K562 (cell line): Measurements from ENCODE around the gene ADAM15. TPM values are rescaled to one million over a fixed set of nuclear protein-coding genes. Genes with fewer than 3 reads are reported as not detected.

ENCODE experiments used
- BACH1 ChIP-seq: fragments of 200-800 bp; sonication (Bioruptor generic); IDR thresholded peaks from 2 replicates; pipeline ENCODE4 v1.6.1; 2016; ENCODE audit warnings: missing genetic modification characterization, missing compliant biosample characterization
- CTCF ChIP-seq, 3 experiments: IDR thresholded peaks in 2 of 3; conservative IDR thresholded peaks in 1 of 3; 2 replicates each; pipeline ENCODE4 v1.5.1; 2011 to 2012; ENCODE audit warnings: low read length in 3 of 3, mild to moderate bottlenecking in 3 of 3, control low read depth in 2 of 3, improper control_type of control experiment in 1 of 3, inconsistent platforms in 1 of 3, low read depth in 1 of 3, mixed read lengths in 1 of 3, moderate library complexity in 1 of 3; ENCODE audit not compliant: insufficient read depth in 2 of 3
- JUNB ChIP-seq: fragments of 450-650 bp; formaldehyde crosslinking; conservative IDR thresholded peaks from 2 replicates; pipeline ENCODE4 v1.4.0; 2020; ENCODE audit warnings: mild to moderate bottlenecking
- MLLT1 ChIP-seq, 2 experiments: fragments of 450-650 bp; IDR thresholded peaks; 2 replicates each; pipeline ENCODE4 v1.6.1; 2016
- NELFE ChIP-seq: IDR thresholded peaks from 2 replicates; pipeline ENCODE4 v1.6.1; 2011; ENCODE audit warnings: mild to moderate bottlenecking; ENCODE audit not compliant: insufficient read depth, insufficient read length
- RAD21 ChIP-seq, 2 experiments: fragments of 250-450 bp in 1 of 2; fragments of 450-650 bp in 1 of 2; sonication (Bioruptor Pico) in 1 of 2; formaldehyde crosslinking in 1 of 2; IDR thresholded peaks in 1 of 2; conservative IDR thresholded peaks in 1 of 2; 2 replicates each; pipeline versions ENCODE4 v1.4.0 to v1.8.0; 2020 to 2022; ENCODE audit warnings: mild to moderate bottlenecking in 2 of 2, moderate library complexity in 1 of 2
- SFPQ ChIP-seq: fragments of 200-400 bp; formaldehyde crosslinking; IDR thresholded peaks from 2 replicates; pipeline ENCODE4 v1.6.1; 2017; ENCODE audit warnings: mild to moderate bottlenecking, low read depth, low read length, moderate library complexity
- TAF1 ChIP-seq: IDR thresholded peaks from 2 replicates; pipeline ENCODE4 v1.6.1; 2011; ENCODE audit warnings: mild to moderate bottlenecking, low read length, moderate library complexity; ENCODE audit not compliant: insufficient read depth, control insufficient read depth, severe bottlenecking; ENCODE audit errors: extremely low read depth
- XRCC4 ChIP-seq: IDR thresholded peaks from one replicate; pipeline ENCODE4 v1.6.1; 2011; ENCODE audit not compliant: insufficient read depth, insufficient read length; ENCODE audit errors: extremely low read depth
- ZNF212 ChIP-seq: fragments of 450-650 bp; formaldehyde crosslinking; IDR thresholded peaks from 2 replicates; pipeline ENCODE4 v1.4.0; 2020; ENCODE audit warnings: mild to moderate bottlenecking
- polyA plus RNA-seq, 8 experiments: library from polyadenylated mRNA; depleted of rRNA in 4 of 8; stranded (reverse) in 5 of 8; unstranded in 3 of 8; fragments of >200 nt; fragmentation: Nextera tagmentation in 2 of 8; fragmentation: Illumina TruSeq in 1 of 8; extraction: Ambion mirVana in 2 of 8; extraction: Trizol in 1 of 8; gene quantifications; 2 replicates each; pipeline versions ENCODE4 v1.2.1 to v1.2.3, GENCODE V29; 2011 to 2014; ENCODE audit warnings: inconsistent platforms in 1 of 8, missing spikeins in 1 of 8
- total RNA-seq, 7 experiments: library from RNA; depleted of rRNA in 6 of 7; stranded (reverse); fragments of >200 nt in 6 of 7; fragmentation: Illumina TruSeq in 2 of 7; extraction: Trizol in 2 of 7; gene quantifications; 2 replicates each; pipeline versions ENCODE4 v1.2.1 to v1.2.3, GENCODE V29; 2011 to 2021; ENCODE audit warnings: low replicate concordance in 1 of 7
- TF ChIP-seq, protein P1 (sequence below), 2 experiments: fragments of 450-650 bp; formaldehyde crosslinking in 1 of 2; IDR thresholded peaks; 2 replicates each; pipeline versions ENCODE4 v1.4.0 to v1.6.1; 2014 to 2020; ENCODE audit warnings: mild to moderate bottlenecking in 2 of 2, borderline replicate concordance in 1 of 2, low read depth in 1 of 2

The ADAM15 gene
- total and polyA plus RNA-seq, 9 of the 15 experiments (the other 6 are each of a cell fraction or from before 2014, with no cell fraction given), result 0.69 to 72.3 (median 32.8) TPM

DNA sequence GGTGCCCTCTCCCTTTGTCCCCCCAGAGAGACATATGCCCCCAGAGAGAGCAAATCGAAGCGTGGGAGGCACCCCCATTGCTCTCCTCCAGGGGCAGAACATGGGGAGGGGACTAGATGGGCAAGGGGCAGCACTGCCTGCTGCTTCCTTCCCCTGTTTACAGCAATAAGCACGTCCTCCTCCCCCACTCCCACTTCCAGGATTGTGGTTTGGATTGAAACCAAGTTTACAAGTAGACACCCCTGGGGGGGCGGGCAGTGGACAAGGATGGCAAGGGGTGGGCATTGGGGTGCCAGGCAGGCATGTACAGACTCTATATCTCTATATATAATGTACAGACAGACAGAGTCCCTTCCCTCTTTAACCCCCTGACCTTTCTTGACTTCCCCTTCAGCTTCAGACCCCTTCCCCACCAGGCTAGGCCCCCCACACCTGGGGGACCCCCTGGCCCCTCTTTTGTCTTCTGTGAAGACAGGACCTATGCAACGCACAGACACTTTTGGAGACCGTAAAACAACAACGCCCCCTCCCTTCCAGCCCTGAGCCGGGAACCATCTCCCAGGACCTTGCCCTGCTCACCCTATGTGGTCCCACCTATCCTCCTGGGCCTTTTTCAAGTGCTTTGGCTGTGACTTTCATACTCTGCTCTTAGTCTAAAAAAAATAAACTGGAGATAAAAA, 35.9 kb downstream of the ADAM15 start (continued):
- TF ChIP-seq CTCF (IDR thresholded peaks at IDR 0.05 in 2 of 3, conservative IDR thresholded peaks at IDR 0.05 in 1 of 3; ENCODE audit: insufficient read depth in 2 of 3, low read depth in 1 of 3, low read length in 3 of 3) (peak; percentile 42 to 50 (median 47); a peak in 5 of 6 replicates), SFPQ (no peak), JUNB (CRISPR knock-in tag) (no peak), XRCC4 (no peak), BACH1 (tag) (no peak), TAF1 (no peak), MLLT1 (IDR thresholded peaks at IDR 0.05) (no peak), ZNF212 (CRISPR knock-in tag) (no peak), NELFE (no peak), RAD21 (CRISPR knock-in tag; conservative IDR thresholded peaks at IDR 0.05 in 1 of 2, IDR thresholded peaks at IDR 0.05 in 1 of 2) (peak in 1 of 2 experiments; percentile 18; a peak in 1 of 4 replicates)
- TF ChIP-seq, protein P1, sequence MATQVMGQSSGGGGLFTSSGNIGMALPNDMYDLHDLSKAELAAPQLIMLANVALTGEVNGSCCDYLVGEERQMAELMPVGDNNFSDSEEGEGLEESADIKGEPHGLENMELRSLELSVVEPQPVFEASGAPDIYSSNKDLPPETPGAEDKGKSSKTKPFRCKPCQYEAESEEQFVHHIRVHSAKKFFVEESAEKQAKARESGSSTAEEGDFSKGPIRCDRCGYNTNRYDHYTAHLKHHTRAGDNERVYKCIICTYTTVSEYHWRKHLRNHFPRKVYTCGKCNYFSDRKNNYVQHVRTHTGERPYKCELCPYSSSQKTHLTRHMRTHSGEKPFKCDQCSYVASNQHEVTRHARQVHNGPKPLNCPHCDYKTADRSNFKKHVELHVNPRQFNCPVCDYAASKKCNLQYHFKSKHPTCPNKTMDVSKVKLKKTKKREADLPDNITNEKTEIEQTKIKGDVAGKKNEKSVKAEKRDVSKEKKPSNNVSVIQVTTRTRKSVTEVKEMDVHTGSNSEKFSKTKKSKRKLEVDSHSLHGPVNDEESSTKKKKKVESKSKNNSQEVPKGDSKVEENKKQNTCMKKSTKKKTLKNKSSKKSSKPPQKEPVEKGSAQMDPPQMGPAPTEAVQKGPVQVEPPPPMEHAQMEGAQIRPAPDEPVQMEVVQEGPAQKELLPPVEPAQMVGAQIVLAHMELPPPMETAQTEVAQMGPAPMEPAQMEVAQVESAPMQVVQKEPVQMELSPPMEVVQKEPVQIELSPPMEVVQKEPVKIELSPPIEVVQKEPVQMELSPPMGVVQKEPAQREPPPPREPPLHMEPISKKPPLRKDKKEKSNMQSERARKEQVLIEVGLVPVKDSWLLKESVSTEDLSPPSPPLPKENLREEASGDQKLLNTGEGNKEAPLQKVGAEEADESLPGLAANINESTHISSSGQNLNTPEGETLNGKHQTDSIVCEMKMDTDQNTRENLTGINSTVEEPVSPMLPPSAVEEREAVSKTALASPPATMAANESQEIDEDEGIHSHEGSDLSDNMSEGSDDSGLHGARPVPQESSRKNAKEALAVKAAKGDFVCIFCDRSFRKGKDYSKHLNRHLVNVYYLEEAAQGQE (IDR thresholded peaks at IDR 0.05; ENCODE audit: borderline replicate concordance), result no peak
- TF ChIP-seq, protein P1 (CRISPR knock-in tag; IDR thresholded peaks at IDR 0.05; ENCODE audit: low read depth), result no peak
